ENCODE measurements around the gene GSTCD.

DNA sequence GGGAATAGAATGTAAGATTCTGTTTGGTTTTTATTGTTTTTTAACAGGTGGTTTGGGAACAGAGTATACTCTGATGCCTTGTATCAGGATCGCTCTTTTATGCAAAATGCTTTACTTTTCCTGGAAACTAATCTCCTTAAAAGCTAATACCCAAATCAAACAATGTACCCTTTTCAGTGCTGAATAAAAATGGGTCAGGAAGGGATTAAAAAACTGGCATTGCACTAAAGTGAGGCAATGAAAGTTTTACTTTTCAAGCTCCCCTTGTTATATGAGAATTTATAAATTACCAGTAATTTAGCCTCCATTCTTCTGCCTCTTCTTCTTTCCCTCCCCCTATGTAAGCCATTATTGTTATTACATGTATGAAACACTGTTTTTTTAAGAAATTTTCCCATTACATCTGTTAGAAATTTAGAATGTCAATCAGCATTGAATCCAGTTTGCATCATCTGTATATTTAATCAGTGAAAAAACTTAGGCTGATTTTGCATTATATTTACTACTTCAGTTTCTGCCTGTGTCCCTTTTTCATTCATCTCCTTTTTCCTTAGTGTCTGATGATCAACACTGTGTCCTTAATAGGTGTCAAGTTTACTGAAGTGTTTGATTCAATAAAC is 97.0 kb downstream of the GSTCD start:
- TF ChIP-seq BACH2 (CRISPR knock-in tag; IDR thresholded peaks at IDR 0.05; ENCODE audit: borderline replicate concordance) (no peak), ESRRG (CRISPR knock-in tag; IDR thresholded peaks at IDR 0.05) (no peak), PATZ1 (CRISPR knock-in tag; IDR thresholded peaks at IDR 0.05; ENCODE audit: borderline replicate concordance) (no peak), CSRNP3 (CRISPR knock-in tag; IDR thresholded peaks at IDR 0.05) (no peak), GLIS3 (CRISPR knock-in tag; IDR thresholded peaks at IDR 0.05) (no peak), POU6F1 (CRISPR knock-in tag; IDR thresholded peaks at IDR 0.05; ENCODE audit: borderline replicate concordance, low read depth) (no peak), TCF4 (CRISPR knock-in tag; IDR thresholded peaks at IDR 0.05; ENCODE audit: borderline replicate concordance) (no peak), SNAI2 (CRISPR knock-in tag; IDR thresholded peaks at IDR 0.05) (no peak), RARB (CRISPR knock-in tag; IDR thresholded peaks at IDR 0.05) (no peak), ZC3H10 (CRISPR knock-in tag; IDR thresholded peaks at IDR 0.05) (no peak), CSDC2 (CRISPR knock-in tag; IDR thresholded peaks at IDR 0.05) (no peak)
- TF ChIP-seq, protein P1, sequence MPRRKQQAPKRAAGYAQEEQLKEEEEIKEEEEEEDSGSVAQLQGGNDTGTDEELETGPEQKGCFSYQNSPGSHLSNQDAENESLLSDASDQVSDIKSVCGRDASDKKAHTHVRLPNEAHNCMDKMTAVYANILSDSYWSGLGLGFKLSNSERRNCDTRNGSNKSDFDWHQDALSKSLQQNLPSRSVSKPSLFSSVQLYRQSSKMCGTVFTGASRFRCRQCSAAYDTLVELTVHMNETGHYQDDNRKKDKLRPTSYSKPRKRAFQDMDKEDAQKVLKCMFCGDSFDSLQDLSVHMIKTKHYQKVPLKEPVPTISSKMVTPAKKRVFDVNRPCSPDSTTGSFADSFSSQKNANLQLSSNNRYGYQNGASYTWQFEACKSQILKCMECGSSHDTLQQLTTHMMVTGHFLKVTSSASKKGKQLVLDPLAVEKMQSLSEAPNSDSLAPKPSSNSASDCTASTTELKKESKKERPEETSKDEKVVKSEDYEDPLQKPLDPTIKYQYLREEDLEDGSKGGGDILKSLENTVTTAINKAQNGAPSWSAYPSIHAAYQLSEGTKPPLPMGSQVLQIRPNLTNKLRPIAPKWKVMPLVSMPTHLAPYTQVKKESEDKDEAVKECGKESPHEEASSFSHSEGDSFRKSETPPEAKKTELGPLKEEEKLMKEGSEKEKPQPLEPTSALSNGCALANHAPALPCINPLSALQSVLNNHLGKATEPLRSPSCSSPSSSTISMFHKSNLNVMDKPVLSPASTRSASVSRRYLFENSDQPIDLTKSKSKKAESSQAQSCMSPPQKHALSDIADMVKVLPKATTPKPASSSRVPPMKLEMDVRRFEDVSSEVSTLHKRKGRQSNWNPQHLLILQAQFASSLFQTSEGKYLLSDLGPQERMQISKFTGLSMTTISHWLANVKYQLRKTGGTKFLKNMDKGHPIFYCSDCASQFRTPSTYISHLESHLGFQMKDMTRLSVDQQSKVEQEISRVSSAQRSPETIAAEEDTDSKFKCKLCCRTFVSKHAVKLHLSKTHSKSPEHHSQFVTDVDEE (CRISPR knock-in tag; IDR thresholded peaks at IDR 0.05) = no peak

Data from SK-N-SH treated with all-trans-retinoic acid at 6 μM for 48 hours (cell line).